GM19035 (cell line): ENCODE data around the gene GET4.

ENCODE experiments used
- ATAC-seq: cut with Tn5 transposase; IDR thresholded peaks from one replicate; pipeline ENCODE4 v1.9.1; 2021; ENCODE audit not compliant: unreplicated experiment

GET4 gene

DNA sequence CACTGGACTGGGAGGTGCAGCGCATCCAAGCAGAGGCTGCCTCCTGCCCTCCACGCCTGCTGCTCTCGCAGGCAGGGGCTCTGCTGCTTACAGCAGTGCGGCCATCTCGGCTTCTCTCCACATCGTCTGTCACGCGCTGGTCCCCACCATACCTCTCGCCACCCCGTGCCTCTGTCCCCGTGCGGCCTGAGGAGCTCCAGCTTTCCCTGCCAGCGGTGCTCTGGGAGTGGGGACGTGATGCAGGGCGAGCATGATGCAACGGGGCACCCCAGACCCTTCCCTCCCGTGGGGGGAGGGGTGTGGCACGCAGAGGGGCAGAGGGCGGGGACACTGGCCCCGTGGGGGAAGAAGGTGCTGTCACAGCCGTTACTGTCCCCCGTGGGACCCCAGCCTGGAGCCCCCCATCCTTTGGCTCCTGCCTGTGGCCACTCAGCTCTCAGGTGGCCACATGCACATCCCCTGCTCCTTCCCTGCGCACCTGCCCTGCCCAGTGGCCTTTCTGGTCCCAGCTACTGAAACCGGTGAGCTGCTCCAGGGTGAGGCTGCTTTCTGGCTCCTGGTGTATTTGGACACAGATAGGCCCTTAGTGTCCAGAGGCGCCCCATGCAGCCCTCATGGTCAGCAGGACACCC, 9.0 kb downstream of the GET4 start:
- no peak for ATAC-seq

DNA sequence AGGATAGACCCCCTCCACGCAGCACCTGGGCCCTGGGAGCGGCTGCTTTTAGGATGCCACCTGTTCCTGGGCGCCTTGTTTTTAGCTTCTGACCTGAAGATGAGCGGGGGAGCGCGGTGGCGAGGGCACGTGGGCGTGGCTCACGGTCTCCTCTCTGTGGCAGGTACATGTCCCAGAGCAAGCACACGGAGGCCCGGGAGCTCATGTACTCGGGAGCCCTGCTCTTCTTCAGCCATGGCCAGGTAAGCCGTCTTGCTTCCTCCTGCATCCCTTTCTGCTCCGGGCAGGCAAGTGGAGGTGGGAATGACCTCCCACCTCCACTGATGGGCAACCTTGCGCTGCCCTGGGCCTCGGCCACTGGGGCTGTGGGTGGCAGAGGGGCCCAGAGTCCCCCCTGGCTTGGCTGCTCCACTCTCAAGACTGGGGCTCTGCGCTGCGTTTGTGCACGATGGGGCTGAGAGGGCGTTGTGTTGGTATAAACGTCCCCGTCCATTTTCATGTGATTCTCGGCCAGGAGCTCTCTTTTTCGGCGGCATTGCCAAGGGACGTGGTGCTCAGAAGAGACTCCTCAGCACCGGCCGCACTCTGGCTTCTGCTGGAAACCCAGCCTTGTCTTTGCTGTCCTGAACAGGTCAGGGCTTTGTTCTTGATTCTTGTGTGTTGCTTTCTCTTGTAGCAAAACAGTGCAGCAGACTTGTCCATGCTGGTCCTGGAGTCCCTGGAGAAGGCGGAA, 9.7 kb downstream of the GET4 start:
- ATAC-seq = no peak

DNA sequence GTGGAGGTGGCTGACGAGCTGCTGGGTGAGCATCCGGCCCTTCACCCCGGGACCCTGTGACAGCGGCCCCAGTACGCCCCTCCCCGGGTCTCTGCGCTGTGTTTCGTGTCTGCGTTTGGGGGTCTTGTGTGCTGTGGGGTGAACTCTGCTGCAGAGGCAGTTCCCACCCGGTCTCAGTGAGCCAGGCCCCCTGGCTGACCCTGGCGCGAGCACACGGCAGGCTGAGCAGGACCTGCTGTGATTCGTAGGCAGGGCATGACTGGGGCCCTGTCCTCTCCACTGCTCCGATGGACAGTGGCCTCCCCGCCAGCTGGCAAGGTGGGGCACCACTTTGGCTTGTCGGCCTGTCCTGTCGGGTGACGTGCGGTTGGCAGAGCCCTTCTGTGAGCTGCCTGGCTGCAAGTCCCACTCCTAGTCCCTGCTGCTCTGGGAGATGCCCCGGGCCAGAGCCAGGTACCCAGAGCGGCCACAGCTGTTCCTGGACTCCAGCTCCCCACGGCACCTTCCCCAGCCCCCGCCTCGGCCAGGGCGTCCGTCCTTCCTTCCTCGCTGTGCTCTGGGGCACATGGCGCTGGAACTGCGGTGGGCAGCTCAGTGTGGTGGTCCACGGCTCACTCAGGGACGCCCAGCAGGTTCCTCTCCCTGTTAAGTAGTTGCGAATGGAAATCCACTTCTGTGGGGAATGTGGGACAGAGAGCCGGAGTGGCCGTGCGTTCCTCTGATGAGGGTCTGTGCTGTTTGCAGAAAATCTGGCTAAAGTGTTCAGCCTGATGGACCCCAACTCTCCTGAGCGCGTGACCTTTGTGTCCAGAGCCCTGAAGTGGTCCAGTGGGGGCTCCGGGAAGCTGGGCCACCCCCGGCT, 10.5 kb downstream of the GET4 start:
- no peak for ATAC-seq

DNA sequence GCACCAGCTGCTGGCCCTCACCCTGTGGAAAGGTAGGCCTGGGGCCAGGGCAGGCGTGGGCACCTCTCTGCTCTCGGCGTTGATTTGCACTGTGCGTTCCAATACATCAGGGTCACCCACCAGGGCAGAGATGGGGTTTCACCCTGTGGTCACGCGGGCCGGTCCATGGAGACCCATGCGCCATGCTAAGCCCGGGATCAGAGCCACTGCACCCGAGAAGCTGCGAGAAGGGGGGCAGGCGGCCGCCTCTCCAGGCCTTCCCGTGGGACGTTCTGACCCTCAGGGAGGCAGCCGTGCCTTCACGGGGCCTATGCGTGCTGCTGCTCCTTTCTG, 11.1 kb downstream of the GET4 start:
- ATAC-seq = no peak

DNA sequence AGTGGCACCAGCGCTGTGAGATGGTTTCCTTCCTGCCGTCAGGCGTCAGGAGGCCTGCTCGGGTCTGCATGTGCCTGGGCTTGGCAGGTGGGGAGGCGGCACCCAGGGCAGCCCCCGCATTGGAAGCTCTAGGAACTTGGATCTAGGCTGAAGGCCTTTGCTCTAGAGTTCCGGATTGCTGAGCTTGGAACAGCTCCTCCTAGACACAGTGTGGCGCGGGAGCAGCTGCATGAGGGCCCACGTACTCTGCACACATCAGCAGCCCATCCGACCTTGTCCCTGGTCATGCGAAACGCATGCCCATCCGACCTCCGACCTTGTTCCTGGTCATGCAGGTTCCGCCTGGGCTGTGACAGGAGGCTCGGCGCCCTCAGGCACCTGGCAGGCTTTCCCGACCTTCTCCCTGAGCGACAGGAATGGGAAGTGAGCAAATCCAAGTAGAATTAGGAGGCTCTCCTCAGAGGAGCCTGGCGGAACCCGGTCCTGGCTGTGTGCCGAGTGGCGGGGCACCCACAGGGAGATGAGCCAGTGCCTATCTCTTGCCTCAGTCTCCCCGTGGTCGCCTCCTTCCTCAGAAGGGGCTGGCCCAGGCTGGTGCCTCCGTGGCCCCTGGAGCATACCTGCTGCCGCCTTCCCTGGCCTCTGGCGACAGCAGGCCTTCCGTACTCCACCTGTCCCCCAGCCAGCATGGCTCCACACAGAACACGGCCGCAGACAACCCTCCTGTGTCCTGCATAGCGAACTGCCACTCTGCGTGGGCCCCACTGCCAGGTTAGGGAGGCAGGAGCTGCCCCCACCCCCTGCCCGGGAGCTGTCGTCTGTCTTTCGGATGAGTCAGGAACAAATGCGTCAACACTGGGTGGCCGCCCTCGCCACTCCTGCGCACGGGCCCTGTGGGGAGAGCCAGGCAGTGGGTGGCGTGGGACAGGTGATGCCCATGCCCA, 12.0 kb downstream of the GET4 start:
- ATAC-seq = no peak

DNA sequence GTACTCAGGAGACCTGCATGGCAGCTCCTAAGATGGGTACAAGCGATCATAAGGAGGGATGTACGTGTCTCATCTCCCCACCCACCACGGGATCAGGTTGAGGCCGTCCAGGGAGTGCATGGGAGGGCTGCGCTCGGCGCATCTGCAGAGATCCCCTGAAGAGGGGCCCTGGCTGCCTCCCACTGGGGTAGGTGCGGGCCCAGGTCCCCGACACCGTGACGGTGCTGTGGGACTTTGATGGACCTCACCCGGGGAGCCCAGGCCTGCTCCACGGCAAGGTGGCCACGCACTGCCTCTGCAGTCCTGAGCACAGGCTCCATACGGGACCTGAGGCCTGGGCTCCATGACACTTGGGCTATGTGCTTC, 12.7 kb downstream of the GET4 start:
- no peak for ATAC-seq

DNA sequence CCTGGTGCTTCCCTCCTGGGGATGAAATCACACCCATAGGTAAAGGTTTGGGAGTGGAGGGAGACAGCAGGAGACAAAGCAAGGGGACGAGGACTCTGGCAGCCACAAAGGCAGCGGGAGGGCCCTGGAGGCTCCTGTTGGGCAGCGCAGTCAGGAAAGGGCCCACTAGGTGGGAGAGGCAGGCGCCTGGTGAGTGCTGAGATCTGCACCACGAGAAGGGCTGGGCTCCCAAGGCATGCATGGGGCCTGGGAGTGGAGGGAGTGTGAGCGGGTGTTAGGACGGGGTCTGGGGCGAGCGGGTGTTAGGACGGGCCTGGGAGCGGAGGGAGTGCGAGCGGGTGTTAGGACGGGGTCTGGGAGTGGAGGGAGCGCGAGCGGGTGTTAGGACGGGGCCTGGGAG, 13.0 kb downstream of the GET4 start:
- no peak for ATAC-seq

DNA sequence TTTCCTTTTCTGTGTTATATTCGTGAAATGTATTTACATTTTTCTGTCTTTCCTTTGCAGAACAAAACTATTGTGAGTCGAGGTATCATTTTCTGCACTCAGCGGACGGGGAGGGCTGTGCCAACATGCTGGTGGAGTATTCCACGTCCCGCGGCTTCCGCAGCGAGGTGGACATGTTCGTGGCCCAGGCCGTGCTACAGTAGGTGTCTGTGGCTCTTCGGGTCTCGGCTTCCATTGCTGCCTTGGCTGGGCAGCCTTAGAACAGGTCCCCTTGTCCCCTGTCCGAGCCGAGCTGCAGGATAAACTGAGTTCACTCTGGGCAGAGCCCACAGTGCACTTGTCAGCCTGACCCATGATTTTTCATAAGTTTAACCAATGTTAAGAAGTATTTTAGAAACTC, 14.5 kb downstream of the GET4 start:
- no peak for ATAC-seq

DNA sequence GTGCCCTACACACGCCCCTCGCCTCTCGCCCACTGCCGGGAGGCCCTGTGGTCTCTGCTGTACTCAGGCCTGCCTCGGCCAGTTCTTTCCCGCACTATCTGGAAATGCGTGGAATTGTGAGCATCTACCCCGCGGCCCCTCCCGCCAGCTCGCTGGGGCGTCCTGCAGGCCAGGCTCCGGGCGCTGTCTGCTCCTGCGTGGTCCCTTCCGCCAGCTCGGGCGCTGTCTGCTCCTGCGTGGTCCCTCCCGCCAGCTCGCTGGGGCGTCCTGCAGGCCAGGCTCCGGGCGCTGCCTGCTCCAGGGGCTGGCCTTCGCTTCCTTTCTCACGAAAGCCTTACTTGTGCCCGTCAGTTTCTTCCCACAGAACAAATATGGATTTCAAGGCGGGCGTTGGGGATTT, 14.9 kb downstream of the GET4 start:
- ATAC-seq = no peak

DNA sequence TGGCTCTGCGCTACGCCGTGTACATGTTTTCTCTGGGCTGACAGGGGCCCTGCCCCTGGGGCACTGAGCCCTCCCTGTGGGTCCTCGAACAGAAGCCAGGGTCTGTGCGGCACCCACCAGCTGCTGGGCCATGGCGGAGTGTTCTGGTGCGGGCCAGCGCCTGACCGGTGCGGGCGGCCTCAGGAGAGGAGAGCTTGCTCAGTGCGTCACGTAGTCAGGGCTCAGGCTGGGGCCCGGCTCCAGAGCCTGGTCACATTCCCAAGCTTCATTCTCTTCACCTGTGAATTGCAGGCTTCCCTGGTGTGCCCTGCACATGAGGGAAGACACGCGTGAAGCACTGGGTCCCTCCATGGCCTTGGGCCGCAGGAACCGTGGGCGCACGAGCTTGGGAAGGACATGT, 15.5 kb downstream of the GET4 start:
- no peak for ATAC-seq

DNA sequence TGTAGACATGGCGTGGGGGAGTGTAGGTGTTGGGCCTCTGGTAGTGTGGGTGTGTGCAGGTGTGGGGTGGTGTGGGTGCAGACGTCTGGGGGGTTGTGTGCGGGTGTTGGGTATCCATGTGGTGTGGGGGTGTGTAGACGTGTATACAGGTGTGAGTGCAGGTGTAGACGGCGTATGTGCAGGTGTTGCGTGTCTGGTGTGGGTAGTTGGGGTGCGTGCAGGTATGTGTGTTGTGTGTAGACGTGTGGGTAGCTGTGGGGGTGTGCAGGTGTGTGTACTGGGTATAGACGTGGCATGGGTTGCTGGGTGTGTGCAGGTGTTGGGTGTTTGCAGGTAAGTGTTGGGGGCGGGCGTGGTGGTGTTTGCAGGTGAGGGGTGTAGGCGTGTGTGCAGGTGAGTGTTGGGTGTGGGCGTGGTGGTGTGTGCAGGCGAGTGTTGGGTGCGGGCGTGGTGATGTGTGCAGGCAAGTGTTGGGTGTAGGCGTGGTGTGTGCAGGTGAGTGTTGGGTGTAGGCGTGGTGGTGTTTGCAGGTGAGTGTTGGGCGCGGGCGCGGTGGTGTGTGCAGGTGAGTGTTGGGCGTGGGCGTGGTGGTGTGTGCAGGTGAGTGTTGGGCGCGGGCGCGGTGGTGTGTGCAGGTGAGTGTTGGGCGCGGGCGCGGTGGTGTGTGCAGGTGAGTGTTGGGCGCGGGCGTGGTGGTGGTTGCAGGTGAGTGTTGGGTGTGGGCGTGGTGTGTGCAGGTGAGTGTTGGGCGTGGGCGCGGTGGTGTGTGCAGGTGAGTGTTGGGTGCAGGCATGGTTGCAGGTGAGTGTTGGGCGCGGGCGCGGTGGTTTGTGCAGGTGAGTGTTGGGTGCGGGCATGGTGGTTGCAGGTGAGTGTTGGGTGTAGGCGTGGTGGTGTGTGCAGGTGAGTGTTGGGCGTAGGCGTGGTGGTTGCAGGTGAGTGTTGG, 16.6 kb downstream of the GET4 start:
- no peak for ATAC-seq

DNA sequence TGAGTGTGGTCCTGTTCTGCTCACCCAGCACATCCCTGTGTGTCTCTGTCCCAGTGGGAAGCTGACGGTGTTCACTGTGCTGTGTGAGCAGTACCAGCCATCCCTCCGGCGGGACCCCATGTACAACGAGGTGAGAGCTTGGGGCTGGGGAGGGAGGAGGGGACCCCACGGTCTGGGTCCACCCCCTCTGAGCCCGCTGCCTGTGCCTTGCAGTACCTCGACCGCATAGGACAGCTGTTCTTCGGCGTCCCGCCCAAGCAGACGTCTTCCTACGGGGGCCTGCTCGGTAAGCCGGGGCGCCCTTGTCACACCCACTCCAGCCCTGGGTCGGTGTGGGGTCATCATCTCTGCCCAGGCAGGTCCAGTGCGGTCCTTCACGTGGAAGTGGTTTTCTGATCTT, 17.3 kb downstream of the GET4 start:
- ATAC-seq = no peak

DNA sequence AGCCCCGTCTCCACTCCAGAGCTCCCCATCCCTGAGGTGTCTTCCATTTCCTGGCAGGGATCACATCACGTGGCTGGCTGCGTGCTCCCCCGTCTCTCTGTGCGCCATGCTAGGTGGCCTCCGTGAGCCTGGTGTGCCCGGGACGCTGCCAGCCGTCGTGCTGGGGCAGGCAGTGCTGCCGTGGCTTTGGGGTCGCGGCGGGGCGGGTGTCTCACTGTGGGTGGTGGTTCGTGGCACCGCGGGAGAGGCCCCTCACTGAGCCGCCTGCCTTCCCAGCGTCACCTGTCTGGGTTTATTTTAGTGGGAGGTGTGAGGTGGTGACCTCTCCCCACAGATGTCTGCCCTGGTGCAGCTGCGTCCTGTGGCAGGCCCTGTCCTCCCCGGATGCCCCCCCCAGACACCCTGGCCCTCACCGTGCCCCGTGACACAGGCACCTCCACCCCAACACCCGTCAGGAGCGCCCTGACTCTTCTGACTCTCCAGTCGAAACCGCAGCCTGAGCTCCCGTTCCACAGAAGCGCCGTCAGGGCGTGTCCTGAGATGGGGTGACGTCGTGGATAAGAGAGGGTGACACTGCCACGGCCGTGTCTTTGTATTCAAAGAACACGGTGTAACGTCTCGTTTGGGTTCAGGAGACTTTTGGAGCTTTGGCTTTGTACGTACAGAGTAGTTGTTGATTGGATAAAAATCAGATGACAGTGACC, 18.0 kb downstream of the GET4 start:
- ATAC-seq = no peak

DNA sequence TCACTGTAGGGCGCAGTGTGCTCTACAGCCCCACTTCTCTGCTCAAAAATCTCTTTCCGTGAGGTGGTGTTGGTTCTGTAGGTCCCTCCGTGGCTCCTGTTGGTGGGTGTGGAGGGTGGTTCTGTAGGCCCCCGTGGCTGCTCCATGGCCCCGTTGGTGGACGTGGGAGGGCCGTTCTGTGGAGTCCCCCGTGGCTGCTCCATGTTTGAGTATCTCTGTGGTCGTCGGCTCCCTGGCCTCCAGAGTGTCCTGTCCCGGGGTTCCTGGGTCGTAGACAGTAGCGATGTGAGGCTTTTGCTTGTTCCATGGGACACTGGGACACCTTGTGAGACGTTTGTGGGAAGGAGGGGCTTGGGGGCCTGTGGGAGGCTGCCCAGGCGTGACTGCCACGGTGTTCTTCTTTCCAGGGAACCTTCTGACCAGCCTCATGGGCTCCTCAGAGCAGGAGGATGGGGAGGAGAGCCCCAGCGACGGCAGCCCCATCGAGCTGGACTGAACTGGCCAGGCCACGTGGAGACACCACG, 18.6 kb downstream of the GET4 start:
- no peak for ATAC-seq

DNA sequence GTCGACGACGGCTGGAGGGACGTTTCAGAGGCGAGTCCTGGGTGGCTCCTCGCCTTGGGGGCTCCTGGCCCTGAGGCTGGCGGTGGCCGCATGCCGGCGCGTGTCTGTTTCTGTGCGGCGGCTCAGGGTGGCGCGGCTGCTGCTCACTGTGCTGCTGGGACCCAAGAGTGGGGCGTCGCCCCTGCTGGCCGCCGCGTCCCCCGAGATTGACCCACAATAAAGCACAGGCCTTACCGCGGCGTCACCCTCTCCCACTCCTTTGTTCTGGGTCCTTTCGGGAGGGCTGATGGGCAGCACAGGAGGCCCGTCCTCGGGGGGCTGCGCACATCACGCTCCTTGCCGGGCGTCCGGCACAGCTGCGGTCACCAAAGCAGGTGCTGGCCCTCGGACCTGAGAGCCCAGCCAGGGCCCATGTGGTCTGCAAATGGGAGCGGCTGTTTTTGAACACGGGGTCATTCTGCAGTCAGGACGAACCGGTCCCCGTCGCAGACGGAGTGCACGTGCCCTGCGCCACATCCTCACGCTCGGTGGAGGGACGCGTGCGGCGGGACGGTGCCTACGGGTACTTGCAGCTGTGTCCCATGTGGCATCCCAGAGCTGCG, 19.2 kb downstream of the GET4 start:
- ATAC-seq = no peak

DNA sequence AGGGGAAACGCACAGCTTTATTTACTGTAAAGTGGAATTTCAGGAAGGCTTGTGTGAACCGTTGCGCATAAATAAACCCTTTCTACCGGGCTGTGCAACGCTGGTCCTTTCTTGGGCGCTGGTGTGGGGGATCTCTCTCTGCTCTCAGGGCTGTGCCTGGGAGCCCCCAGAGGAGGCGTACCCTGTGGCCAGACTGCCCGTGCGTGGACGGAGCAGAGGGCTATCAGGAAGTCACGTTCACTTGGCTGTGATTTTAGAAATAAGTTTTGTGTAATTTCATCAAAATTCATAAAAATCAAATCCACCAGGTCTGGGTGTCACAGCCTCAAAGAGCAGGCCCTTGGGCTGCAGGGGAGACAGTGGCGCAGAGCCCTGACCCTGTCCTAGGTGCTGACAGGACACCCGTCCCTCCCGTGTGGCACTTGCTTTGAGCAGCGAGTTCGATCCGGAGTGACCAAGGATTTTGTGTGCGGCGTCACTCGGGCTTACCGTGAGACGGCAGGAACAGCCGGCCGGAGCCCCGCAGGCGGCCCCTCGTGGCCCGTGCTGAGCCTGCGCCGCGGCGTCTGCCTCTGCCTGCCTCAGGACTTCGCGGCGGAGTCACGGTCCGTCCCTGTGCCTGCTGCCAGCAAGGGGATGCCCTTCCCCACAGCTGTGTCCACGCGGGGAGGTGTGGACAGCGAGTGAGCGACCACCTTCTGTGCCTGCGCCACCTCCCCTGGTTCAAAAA, 20.2 kb downstream of the GET4 start:
- ATAC-seq = no peak

DNA sequence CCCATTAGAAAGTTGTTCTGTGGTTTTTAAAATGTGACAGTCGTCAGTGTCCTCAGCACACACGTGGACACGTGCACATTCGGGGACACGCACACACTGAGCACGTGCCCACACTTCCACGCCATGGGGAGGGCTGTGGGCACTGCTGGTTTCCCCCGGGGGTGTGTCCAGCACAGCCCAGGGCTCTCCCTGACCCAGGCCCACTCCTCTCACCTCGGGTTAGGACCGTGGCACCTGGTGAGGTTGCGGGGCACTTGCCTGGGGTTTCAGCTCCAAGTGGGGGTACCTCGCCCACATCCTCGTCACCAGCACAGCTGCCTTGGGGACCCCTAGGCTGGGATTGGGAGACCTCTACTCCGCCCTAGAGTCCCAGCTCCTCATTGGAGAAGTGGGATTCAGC, 20.7 kb downstream of the GET4 start:
- ATAC-seq = no peak

DNA sequence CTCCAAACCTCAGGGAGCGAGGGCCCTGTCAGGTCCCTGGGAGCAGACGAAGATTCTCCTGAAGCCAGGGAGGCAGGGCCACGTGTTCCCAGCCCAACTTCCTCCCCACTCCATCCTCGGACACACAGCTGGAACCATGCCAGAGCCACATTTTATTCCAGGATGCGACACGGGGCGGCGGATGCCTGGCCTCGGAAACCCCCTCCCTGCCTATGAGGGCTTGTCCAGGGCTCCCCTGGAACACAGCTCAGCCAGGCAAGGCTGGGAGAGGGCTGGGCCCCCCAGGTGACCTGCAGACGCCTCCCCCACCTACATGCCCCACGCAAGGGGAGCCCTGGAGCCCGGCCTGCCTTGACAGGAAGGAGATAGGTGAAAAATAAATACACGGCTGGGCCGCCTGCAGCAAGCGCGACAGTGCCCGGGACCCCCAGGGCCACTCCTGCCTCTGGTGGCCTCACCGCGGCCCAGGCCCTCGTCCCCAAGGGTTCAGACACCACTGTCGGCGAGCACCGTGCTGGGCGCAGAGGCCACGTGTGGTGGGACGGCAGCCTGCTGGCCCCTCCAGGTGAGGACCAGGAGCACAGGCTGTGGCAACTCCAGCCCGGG, 21.5 kb downstream of the GET4 start:
- no peak for ATAC-seq
